Urothelium cell line (cell line): Measurements from ENCODE around the gene RPAP3.

Source experiments
- DNase-seq: peaks from one replicate; pipeline ENCODE4 v3.0.0; 2011; ENCODE audit warnings: low spot score, mixed read lengths
- FAIRE-seq: peaks from 2 replicates; lab custom pipeline; 2011; peaks lifted over from hg19 to GRCh38; lab: Jason Lieb, UNC

RPAP3 gene

GRCh38 chr12:47611906-47612305 is 93.9 kb downstream of the RPAP3 start:
- no peak for FAIRE-seq
- DNase-seq: no peak
